Activated naive CD8-positive, alpha-beta T cell treated with anti-CD3 and anti-CD28 coated beads for 36 hours (primary cell): ENCODE data around the gene BRAT1. TPM values are rescaled to one million over a fixed set of nuclear protein-coding genes. Genes with fewer than 3 reads are reported as not detected.

Source experiments
- DNase-seq: peaks from one replicate; pipeline ENCODE4 v3.0.0; 2021
- H3K27ac Mint-ChIP-seq: one replicate; pipeline ENCODE4 v1.8.0; 2022; ENCODE audit warnings: mild to moderate bottlenecking, moderate library complexity, mixed read lengths
- H3K27me3 Mint-ChIP-seq: one replicate; pipeline ENCODE4 v1.8.0; 2022; ENCODE audit warnings: mild to moderate bottlenecking, mixed read lengths
- H3K36me3 Mint-ChIP-seq: one replicate; pipeline ENCODE4 v1.8.0; 2021; ENCODE audit warnings: mild to moderate bottlenecking, mixed read lengths
- H3K4me1 Mint-ChIP-seq: one replicate; pipeline ENCODE4 v1.8.0; 2021; ENCODE audit warnings: mixed read lengths
- H3K4me3 Mint-ChIP-seq: one replicate; pipeline ENCODE4 v1.8.0; 2022; ENCODE audit warnings: mild to moderate bottlenecking, moderate library complexity, mixed read lengths
- H3K9me3 Mint-ChIP-seq: one replicate; pipeline ENCODE4 v1.8.0; 2022; ENCODE audit warnings: mixed read lengths
- total RNA-seq, 2 experiments: library from RNA; stranded (reverse); gene quantifications; one replicate each; pipeline ENCODE4 v1.2.3, GENCODE V29; 2021

BRAT1 gene
- total RNA-seq, 2 experiments from 2014 or later: 36.4 to 37.8 TPM

- H3K36me3 Mint-ChIP-seq: peaks cover 9% of the 10 kb centered on the region
- peaks cover 37% of the 10 kb centered on the region for H3K4me1 Mint-ChIP-seq
- H3K4me3 Mint-ChIP-seq: peak overlapping the region; percentile 63
- no peaks in the 10 kb centered on the region for H3K9me3 Mint-ChIP-seq
- H3K27ac Mint-ChIP-seq: peak overlapping the region; percentile 44
- DNase-seq: no peak
- no peaks in the 10 kb centered on the region for H3K27me3 Mint-ChIP-seq
Observed at GRCh38 chr7:2518737-2519118, 36.6 kb downstream of the BRAT1 start.

DNA sequence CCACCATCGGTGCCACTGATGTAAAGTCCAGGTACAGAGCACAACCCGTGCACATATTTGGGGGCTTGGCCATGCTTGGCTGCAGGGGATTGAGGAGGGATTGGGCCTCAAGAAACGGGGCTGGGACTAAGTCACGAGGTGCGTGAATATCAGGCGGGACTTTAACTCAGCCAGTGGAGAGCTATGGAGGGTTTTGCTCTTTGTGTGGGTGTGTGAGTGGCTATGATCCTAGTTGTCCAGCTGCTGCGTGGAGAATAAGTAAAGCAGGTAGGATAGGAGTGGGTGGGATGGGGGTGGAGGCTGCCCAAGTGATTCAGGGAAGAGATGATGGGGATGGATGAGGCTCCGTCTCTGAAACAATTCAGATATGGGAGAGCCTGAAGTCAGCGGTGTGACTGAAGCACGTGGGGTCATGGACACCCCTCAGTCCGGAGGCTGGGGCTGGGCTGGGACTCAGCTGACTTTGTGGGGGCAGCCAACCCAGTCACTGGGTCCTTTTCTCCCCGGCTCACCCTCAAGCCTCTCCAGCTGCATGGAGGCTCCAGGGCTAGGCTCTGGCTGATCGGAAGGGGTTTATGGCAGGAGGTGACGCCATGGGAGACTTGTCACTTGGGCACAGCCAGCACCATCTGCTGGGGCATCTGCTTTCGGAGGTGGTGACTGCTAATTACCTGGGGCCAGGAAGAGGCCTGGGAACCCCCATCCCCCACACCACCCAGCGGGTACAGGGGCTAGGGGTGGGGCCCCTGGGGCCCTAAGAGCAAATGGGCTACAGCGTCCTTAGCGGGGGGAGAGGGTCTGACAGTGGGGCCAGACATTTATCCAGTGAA, 37.4 kb downstream of the BRAT1 start:
- H3K36me3 Mint-ChIP-seq: peaks cover 7% of the 10 kb centered on the region
- H3K4me3 Mint-ChIP-seq: peak overlapping the region; percentile 42
- H3K4me1 Mint-ChIP-seq: peaks cover 36% of the 10 kb centered on the region
- no peaks in the 10 kb centered on the region for H3K27me3 Mint-ChIP-seq
- H3K9me3 Mint-ChIP-seq: no peaks in the 10 kb centered on the region
- no peak overlapping the region for H3K27ac Mint-ChIP-seq
- no peak for DNase-seq

DNA sequence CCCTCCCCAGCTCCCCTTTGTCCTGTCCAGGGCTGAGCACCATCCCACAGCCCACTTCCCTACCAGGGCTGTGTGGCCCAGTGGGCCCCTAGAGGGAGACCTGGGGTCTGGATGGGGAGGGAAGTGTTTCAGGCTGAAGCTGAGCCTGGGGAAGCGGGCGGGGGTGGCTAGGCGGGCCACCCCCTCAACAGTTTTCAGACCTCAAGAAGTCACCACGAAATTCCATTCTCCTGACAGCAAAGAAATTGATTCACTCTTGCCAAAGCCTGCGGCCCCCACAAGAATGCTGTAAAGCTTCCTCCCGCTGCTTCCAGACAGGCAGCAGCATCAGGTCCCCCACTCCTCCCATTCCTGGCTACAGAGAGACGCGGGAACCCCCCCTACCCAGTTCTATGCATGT, 38.3 kb downstream of the BRAT1 start:
- H3K27me3 Mint-ChIP-seq: no peaks in the 10 kb centered on the region
- H3K4me1 Mint-ChIP-seq: peaks cover 38% of the 10 kb centered on the region
- no peak overlapping the region for H3K4me3 Mint-ChIP-seq
- no peak overlapping the region for H3K27ac Mint-ChIP-seq
- peaks cover 2% of the 10 kb centered on the region for H3K36me3 Mint-ChIP-seq
- no peak for DNase-seq
- no peaks in the 10 kb centered on the region for H3K9me3 Mint-ChIP-seq

GRCh38 chr7:2516194-2516555, 39.1 kb downstream of the BRAT1 start:
- H3K36me3 Mint-ChIP-seq: no peaks in the 10 kb centered on the region
- H3K9me3 Mint-ChIP-seq: no peaks in the 10 kb centered on the region
- H3K4me3 Mint-ChIP-seq: no peak overlapping the region
- DNase-seq: no peak
- H3K27ac Mint-ChIP-seq: no peak overlapping the region
- H3K27me3 Mint-ChIP-seq: no peaks in the 10 kb centered on the region
- peaks cover 37% of the 10 kb centered on the region for H3K4me1 Mint-ChIP-seq

DNA sequence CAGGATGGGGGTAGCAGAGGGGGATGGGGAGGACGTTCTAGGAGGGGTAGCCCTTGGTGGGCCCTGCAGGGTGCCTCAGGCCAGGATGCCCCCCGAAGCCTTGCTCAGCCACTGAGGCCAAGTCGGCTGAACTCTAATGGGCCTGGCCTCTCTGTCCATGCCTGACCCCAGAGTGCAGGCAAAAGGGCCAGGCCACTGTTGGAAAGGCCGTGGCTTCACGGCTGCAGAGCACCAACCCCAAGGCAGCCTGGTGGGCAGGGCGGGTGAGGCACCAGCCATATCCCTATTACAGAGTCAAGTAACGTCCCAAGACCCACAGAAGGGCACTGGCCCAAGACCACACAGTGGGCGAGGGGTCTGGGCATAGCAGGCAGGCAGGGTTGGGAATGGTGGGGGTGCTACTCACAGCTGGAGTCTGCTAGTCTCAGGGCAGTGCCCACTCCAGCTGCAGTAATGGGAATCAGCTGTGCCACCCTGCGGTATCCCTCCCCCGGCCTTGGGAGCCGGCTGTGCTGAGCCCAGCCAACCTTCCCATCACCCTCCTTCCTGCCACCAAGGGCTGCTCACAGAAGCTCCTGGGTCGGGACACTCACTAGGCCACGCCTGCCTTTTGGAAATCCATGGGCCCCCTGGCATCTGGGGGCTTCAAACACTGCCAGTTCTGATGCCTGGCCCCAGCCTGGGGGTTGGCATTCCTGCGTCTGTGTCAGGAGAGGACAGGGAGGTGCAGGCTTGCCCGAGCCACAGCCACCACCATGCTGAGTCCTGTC, 39.7 kb downstream of the BRAT1 start:
- H3K4me1 Mint-ChIP-seq: peaks cover 41% of the 10 kb centered on the region
- no peak overlapping the region for H3K4me3 Mint-ChIP-seq
- H3K27me3 Mint-ChIP-seq: no peaks in the 10 kb centered on the region
- no peaks in the 10 kb centered on the region for H3K9me3 Mint-ChIP-seq
- H3K36me3 Mint-ChIP-seq: no peaks in the 10 kb centered on the region
- DNase-seq: no peak
- no peak overlapping the region for H3K27ac Mint-ChIP-seq

DNA sequence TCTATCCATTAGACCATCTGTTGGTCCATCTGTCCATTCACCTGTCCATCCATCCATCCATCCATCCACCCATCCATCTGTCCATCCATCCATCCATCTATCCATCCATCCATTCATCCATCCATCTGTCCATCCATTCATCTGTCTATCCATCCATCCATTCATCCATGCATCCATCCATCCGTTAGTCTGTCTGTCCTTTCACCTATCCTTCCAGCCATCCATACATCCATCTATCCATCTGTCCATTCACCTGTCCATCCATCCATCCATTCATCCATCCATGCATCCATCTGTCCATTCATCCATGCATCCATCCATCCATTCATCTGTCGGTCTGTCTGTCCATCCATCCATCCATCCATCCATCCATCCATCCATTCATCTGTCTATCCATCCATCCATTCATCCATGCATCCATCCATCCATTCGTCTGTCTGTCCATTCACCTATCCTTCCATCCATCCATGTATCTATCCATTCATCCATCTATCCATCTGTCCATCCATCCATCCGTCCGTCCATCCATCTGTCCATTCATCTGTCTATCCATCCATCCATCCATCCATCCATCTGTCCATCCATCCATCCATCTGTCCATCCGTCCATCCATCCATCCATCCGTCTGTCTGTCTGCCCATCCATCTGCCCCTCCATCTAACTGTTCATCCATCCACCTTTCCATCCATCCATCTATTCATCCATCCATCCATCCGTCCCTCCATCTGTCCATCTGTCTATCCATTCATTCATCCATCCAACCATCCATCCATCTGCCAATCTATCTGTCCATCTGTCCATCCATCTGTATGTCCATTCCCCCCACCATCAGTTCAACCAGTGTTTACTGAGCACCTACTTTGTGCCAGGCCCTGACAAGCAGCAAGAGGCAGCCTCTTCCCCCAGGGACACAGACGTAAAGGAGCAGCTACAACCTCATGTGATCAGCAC, 40.6 kb downstream of the BRAT1 start:
- H3K4me1 Mint-ChIP-seq: peaks cover 42% of the 10 kb centered on the region
- no peaks in the 10 kb centered on the region for H3K36me3 Mint-ChIP-seq
- H3K4me3 Mint-ChIP-seq: no peak overlapping the region
- H3K27ac Mint-ChIP-seq: no peak overlapping the region
- H3K27me3 Mint-ChIP-seq: no peaks in the 10 kb centered on the region
- H3K9me3 Mint-ChIP-seq: no peaks in the 10 kb centered on the region
- DNase-seq: no peak

DNA sequence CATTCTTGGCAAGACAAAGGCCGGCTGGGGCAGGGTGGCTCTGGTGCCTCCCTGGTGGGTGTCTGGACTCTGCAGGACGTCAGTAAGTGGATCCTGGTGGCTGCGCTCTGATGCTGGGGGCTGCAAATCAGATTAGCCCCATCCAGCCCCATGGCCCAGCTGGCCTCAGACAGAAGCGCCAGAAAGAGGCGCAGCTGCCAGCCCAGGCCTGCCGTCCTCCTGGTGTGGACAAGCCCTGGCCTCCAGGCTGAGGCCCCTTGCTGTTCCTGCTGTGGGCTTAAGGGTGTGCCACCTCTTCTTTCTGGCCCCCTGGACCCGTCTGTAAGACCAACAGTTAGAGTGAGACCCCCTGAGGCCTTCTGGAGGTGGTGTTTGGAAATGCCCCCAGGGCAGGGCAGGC, 41.6 kb downstream of the BRAT1 start:
- no peak for DNase-seq
- H3K27me3 Mint-ChIP-seq: no peaks in the 10 kb centered on the region
- H3K4me1 Mint-ChIP-seq: peaks cover 52% of the 10 kb centered on the region
- no peak overlapping the region for H3K27ac Mint-ChIP-seq
- no peaks in the 10 kb centered on the region for H3K9me3 Mint-ChIP-seq
- H3K36me3 Mint-ChIP-seq: no peaks in the 10 kb centered on the region
- H3K4me3 Mint-ChIP-seq: no peak overlapping the region

- no peaks in the 10 kb centered on the region for H3K9me3 Mint-ChIP-seq
- no peaks in the 10 kb centered on the region for H3K36me3 Mint-ChIP-seq
- peak overlapping the region; percentile 88 for H3K27ac Mint-ChIP-seq
- peaks cover 54% of the 10 kb centered on the region for H3K4me1 Mint-ChIP-seq
- DNase-seq: no peak
- H3K4me3 Mint-ChIP-seq: no peak overlapping the region
- H3K27me3 Mint-ChIP-seq: no peaks in the 10 kb centered on the region
Observed at GRCh38 chr7:2512713-2513112, 42.6 kb downstream of the BRAT1 start.

- peak; percentile 47 for DNase-seq
- Mint-ChIP-seq H3K4me3 (peak overlapping the region; percentile 56), H3K36me3 (no peaks in the 10 kb centered on the region), H3K9me3 (no peaks in the 10 kb centered on the region), H3K27ac (peak overlapping the region; percentile 88), H3K4me1 (peaks cover 49% of the 10 kb centered on the region), H3K27me3 (no peaks in the 10 kb centered on the region)
Observed at GRCh38 chr7:2512179-2512661, 43.1 kb downstream of the BRAT1 start.

- H3K27ac Mint-ChIP-seq: peak overlapping the region; percentile 88
- H3K4me1 Mint-ChIP-seq: peaks cover 47% of the 10 kb centered on the region
- H3K4me3 Mint-ChIP-seq: peak overlapping the region; percentile 56
Observed at GRCh38 chr7:2511769-2512168, 43.6 kb downstream of the BRAT1 start.

GRCh38 chr7:2510909-2511768, 44.2 kb downstream of the BRAT1 start:
- Mint-ChIP-seq H3K4me3 (peak overlapping the region; percentile 69), H3K27ac (peak overlapping the region; percentile 88), H3K36me3 (no peaks in the 10 kb centered on the region), H3K4me1 (peaks cover 47% of the 10 kb centered on the region), H3K9me3 (no peaks in the 10 kb centered on the region), H3K27me3 (no peaks in the 10 kb centered on the region)
- peak; percentile 68 for DNase-seq

More at GRCh38 chr7:2511769-2512168, 43.6 kb downstream of the BRAT1 start:
- Mint-ChIP-seq H3K9me3 (no peaks in the 10 kb centered on the region), H3K27me3 (no peaks in the 10 kb centered on the region), H3K36me3 (no peaks in the 10 kb centered on the region)
- no peak for DNase-seq

- DNase-seq: no peak
- Mint-ChIP-seq H3K27ac (peak overlapping the region; percentile 88), H3K4me1 (peaks cover 47% of the 10 kb centered on the region), H3K36me3 (no peaks in the 10 kb centered on the region), H3K27me3 (no peaks in the 10 kb centered on the region), H3K4me3 (peak overlapping the region; percentile 69), H3K9me3 (no peaks in the 10 kb centered on the region)
Observed at GRCh38 chr7:2510130-2510776, 45.1 kb downstream of the BRAT1 start.

- Mint-ChIP-seq H3K27ac (peak overlapping the region; percentile 85), H3K4me1 (peaks cover 47% of the 10 kb centered on the region), H3K27me3 (no peaks in the 10 kb centered on the region), H3K36me3 (no peaks in the 10 kb centered on the region), H3K9me3 (no peaks in the 10 kb centered on the region), H3K4me3 (peak overlapping the region; percentile 76)
- DNase-seq: no peak
Observed at GRCh38 chr7:2509298-2509906, 45.9 kb downstream of the BRAT1 start.
